PC-9 (cell line): Measurements from ENCODE around the gene SPECC1L. TPM values are rescaled to one million over a fixed set of nuclear protein-coding genes. Genes with fewer than 3 reads are reported as not detected.

Experiments used
- BruUV-seq: library from RNA; stranded (reverse); fragments of 400-500 nt; replicated peaks from 2 replicates; lab custom pipeline; 2021; lab: Mats Ljungman, UMichigan
- CTCF ChIA-PET: fragments of 300-600 bp; sonication (Branson Sonifier 250); formaldehyde crosslinking; loops from one replicate; lab custom pipeline; 2022; ENCODE audit warnings: antibody characterized with exemption; lab: Charles Lee
- POLR2A ChIA-PET: fragments of 300-600 bp; sonication (Branson Sonifier 250); formaldehyde crosslinking; loops from one replicate; lab custom pipeline; 2022; ENCODE audit warnings: antibody characterized with exemption; ENCODE audit not compliant: unreplicated experiment; lab: Charles Lee
- DNase-seq, 2 experiments: peaks; one replicate each; pipeline versions ENCODE4 v3.0.0 to v3.0.0-alpha.2; 2015 to 2022; ENCODE audit warnings: mixed read lengths in 1 of 2
- H2AFZ ChIP-seq: fragments of 200-600 bp; sonication (generic); 2 replicates; pipeline ENCODE4 v1.8.1; 2017; ENCODE audit warnings: antibody characterized with exemption
- H3F3A ChIP-seq: fragments of 200-600 bp; sonication (generic); 2 replicates; pipeline ENCODE4 v1.8.1; 2017; ENCODE audit warnings: antibody characterized with exemption, mild to moderate bottlenecking, low read depth; ENCODE audit not compliant: insufficient read depth
- H3K27ac ChIP-seq: fragments of 200-600 bp; sonication (generic); 2 replicates; pipeline ENCODE4 v1.6.1; 2016; ENCODE audit warnings: mixed run types
- H3K27me3 ChIP-seq: fragments of 200-600 bp; sonication (generic); 2 replicates; pipeline ENCODE4 v1.6.1; 2016; ENCODE audit warnings: low read depth, mixed run types; ENCODE audit not compliant: insufficient read depth
- H3K36me3 ChIP-seq: fragments of 200-600 bp; sonication (generic); 2 replicates; pipeline ENCODE4 v1.6.1; 2016; ENCODE audit warnings: low read depth, mixed run types
- H3K4me1 ChIP-seq: fragments of 200-600 bp; sonication (generic); replicated peaks from 2 replicates; pipeline ENCODE4 v1.6.1; 2016; ENCODE audit warnings: mixed run types; ENCODE audit not compliant: insufficient read depth
- H3K4me2 ChIP-seq: fragments of 200-600 bp; sonication (generic); 2 replicates; pipeline ENCODE4 v1.6.1; 2017; ENCODE audit warnings: mixed run types
- H3K4me3 ChIP-seq: fragments of 200-600 bp; sonication (generic); 2 replicates; pipeline ENCODE4 v1.6.1; 2016; ENCODE audit warnings: mixed run types
- H3K79me2 ChIP-seq: fragments of 200-600 bp; sonication (generic); 2 replicates; pipeline ENCODE4 v1.6.1; 2017; ENCODE audit warnings: low read depth, mixed run types
- H3K9me2 ChIP-seq: fragments of 200-600 bp; sonication (generic); 2 replicates; pipeline ENCODE4 v1.8.1; 2017; ENCODE audit warnings: mild to moderate bottlenecking; ENCODE audit not compliant: insufficient read depth
- H3K9me3 ChIP-seq: fragments of 200-600 bp; sonication (generic); 2 replicates; pipeline ENCODE4 v1.8.1; 2016; ENCODE audit warnings: low read depth; ENCODE audit not compliant: insufficient read depth
- H4K20me1 ChIP-seq: fragments of 200-600 bp; sonication (generic); 2 replicates; pipeline ENCODE4 v1.8.1; 2017; ENCODE audit not compliant: insufficient read depth
- EZH2 ChIP-seq: fragments of 200-600 bp; sonication (generic); IDR thresholded peaks from 2 replicates; pipeline ENCODE4 v1.8.0; 2017; ENCODE audit warnings: antibody characterized with exemption, low read depth
- intact Hi-C: fragments of 100-400 bp; cut with micrococcal nuclease; formaldehyde crosslinking; loops from one replicate; pipeline ENCODE4 v1.10.0; 2022; ENCODE audit not compliant: unreplicated experiment
- total RNA-seq: library from RNA; stranded (reverse); gene quantifications from 2 replicates; pipeline ENCODE4 v1.2.3, GENCODE V29; 2021
- TF ChIP-seq, protein P1 (sequence below): fragments of 200-600 bp; sonication (generic); conservative IDR thresholded peaks from 2 replicates; pipeline ENCODE4 v1.6.1; 2017; ENCODE audit warnings: mixed run types, antibody characterized with exemption, mild to moderate bottlenecking, moderate library complexity

The SPECC1L gene
- total RNA-seq, 1 experiment from 2014 or later: 38.9 TPM

- TF ChIP-seq, protein P1, sequence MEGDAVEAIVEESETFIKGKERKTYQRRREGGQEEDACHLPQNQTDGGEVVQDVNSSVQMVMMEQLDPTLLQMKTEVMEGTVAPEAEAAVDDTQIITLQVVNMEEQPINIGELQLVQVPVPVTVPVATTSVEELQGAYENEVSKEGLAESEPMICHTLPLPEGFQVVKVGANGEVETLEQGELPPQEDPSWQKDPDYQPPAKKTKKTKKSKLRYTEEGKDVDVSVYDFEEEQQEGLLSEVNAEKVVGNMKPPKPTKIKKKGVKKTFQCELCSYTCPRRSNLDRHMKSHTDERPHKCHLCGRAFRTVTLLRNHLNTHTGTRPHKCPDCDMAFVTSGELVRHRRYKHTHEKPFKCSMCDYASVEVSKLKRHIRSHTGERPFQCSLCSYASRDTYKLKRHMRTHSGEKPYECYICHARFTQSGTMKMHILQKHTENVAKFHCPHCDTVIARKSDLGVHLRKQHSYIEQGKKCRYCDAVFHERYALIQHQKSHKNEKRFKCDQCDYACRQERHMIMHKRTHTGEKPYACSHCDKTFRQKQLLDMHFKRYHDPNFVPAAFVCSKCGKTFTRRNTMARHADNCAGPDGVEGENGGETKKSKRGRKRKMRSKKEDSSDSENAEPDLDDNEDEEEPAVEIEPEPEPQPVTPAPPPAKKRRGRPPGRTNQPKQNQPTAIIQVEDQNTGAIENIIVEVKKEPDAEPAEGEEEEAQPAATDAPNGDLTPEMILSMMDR: no peak
- TF ChIP-seq EZH2: no peak
- no TSS peak for BruUV-seq
- no peak overlapping the region for H3K4me3 ChIP-seq
- peaks cover 13% of the 10 kb centered on the region for H3K4me1 ChIP-seq
- H3K9me2 ChIP-seq: no peaks in the 10 kb centered on the region
- H3K79me2 ChIP-seq: 0 out of 2 replicates have a peak, but pooled peaks cover 6% of the 10 kb centered on the region
- 0 out of 2 replicates have a peak, but pooled peaks cover 5% of the 10 kb centered on the region for H3K36me3 ChIP-seq
- H3F3A ChIP-seq: peaks cover 14% of the 10 kb centered on the region
- ChIA-PET CTCF (no interaction called here), POLR2A (no interaction called here)
- no peak overlapping the region for H2AFZ ChIP-seq
- H3K27ac ChIP-seq: no peak overlapping the region
- H3K9me3 ChIP-seq: no peaks in the 10 kb centered on the region
- no peaks in the 10 kb centered on the region for H3K27me3 ChIP-seq
- H4K20me1 ChIP-seq: peaks cover 4% of the 10 kb centered on the region
- no peak for DNase-seq
- H3K4me2 ChIP-seq: no peak overlapping the region
- intact Hi-C loops: no loop called here
Measured at GRCh38 chr22:24407884-24408283, 137.3 kb downstream of the SPECC1L start.

GRCh38 chr22:24408630-24409029 is 138.0 kb downstream of the SPECC1L start:
- POLR2A ChIA-PET: no interaction called here
- 0 out of 2 replicates have a peak, but pooled peaks cover 6% of the 10 kb centered on the region for H3K79me2 ChIP-seq
- H3K4me1 ChIP-seq: peaks cover 6% of the 10 kb centered on the region
- no peak overlapping the region for H3K27ac ChIP-seq
- CTCF ChIA-PET: no interaction called here
- no TSS peak for BruUV-seq
- no peak overlapping the region for H2AFZ ChIP-seq
- H3K9me2 ChIP-seq: no peaks in the 10 kb centered on the region
- TF ChIP-seq, protein P1: no peak
- TF ChIP-seq EZH2: no peak
- H3K27me3 ChIP-seq: no peaks in the 10 kb centered on the region
- peaks cover 4% of the 10 kb centered on the region for H4K20me1 ChIP-seq
- peaks cover 6% of the 10 kb centered on the region for H3F3A ChIP-seq
- intact Hi-C loops: no loop called here
- DNase-seq: no peak
- 0 out of 2 replicates have a peak, but pooled peaks cover 5% of the 10 kb centered on the region for H3K36me3 ChIP-seq
- no peak overlapping the region for H3K4me3 ChIP-seq
- H3K9me3 ChIP-seq: no peaks in the 10 kb centered on the region
- no peak overlapping the region for H3K4me2 ChIP-seq

DNA sequence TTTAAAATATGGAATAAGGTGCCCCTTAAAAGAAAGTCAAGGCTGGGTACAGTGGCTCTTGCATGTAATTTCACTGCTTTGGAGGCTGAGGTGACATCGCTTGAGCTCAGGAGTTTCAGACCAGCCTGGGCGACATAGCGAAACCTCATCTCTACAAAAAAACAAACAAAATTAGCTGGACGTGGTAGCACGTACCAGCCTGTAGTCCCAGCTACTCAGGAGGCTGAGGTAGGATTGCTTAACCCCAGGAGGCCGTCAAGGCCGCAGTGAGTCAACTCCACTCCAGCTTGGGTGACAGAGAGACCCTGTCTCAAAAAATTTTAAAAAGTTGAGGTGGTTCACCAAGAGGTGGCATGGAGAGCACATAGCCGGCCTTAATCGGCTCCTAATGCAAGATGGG is 139.1 kb downstream of the SPECC1L start:
- Histone ChIP-seq H3K27ac (no peak overlapping the region), H3K4me1 (no peaks in the 10 kb centered on the region), H3K36me3 (0 out of 2 replicates have a peak, but pooled peaks cover 5% of the 10 kb centered on the region), H4K20me1 (peaks cover 4% of the 10 kb centered on the region), H2AFZ (no peak overlapping the region), H3K4me2 (no peak overlapping the region), H3K79me2 (0 out of 2 replicates have a peak, but pooled peaks cover 6% of the 10 kb centered on the region), H3K9me3 (no peaks in the 10 kb centered on the region), H3F3A (no peaks in the 10 kb centered on the region), H3K4me3 (no peak overlapping the region), H3K9me2 (no peaks in the 10 kb centered on the region), H3K27me3 (no peaks in the 10 kb centered on the region)
- no TSS peak for BruUV-seq
- TF ChIP-seq EZH2: no peak
- TF ChIP-seq, protein P1: no peak
- ChIA-PET CTCF (no interaction called here), POLR2A (no interaction called here)
- intact Hi-C loops: no loop called here
- DNase-seq: no peak
